ENCODE data around the gene GOT1.

GOT1 gene

GRCh38 chr10:99396471-99396870 is 34.0 kb downstream of the GOT1 start:
- no peak overlapping the region for H3K9ac ChIP-seq (ENCODE audit: low read length)
- H3K4me1 ChIP-seq (ENCODE audit: control insufficient read depth, insufficient read depth, low read length) = peaks cover 41% of the 10 kb centered on the region

GRCh38 chr10:99395750-99396445 is 34.5 kb downstream of the GOT1 start:
- peak overlapping the region; percentile 28; the same call in 1 of the 2 replicates for H3K27ac ChIP-seq (ENCODE audit: low read depth, low read length)
- peak overlapping the region; percentile 36 for H3K9ac ChIP-seq (ENCODE audit: low read length)
- H3K4me3 ChIP-seq (ENCODE audit: low read depth, low read length) = no peak overlapping the region; the same call in 1 of the 2 replicates
- H3K9me3 ChIP-seq (ENCODE audit: control insufficient read depth, insufficient read depth, low read depth, low read length) = no peaks in the 10 kb centered on the region
- H3K27me3 ChIP-seq (ENCODE audit: control insufficient read depth, insufficient read depth, low read length) = no peaks in the 10 kb centered on the region
- H3K36me3 ChIP-seq (ENCODE audit: control insufficient read depth, insufficient read depth, low read length) = peaks cover 39% of the 10 kb centered on the region
- peaks cover 47% of the 10 kb centered on the region for H3K4me1 ChIP-seq (ENCODE audit: control insufficient read depth, insufficient read depth, low read length)

More at GRCh38 chr10:99396471-99396870, 34.0 kb downstream of the GOT1 start:
- Histone ChIP-seq H3K27me3 (ENCODE audit: control insufficient read depth, insufficient read depth, low read length) (no peaks in the 10 kb centered on the region), H3K9me3 (ENCODE audit: control insufficient read depth, insufficient read depth, low read depth, low read length) (no peaks in the 10 kb centered on the region), H3K4me3 (ENCODE audit: low read depth, low read length) (no peak overlapping the region), H3K27ac (ENCODE audit: low read depth, low read length) (peak overlapping the region; percentile 22; the same call in 1 of the 2 replicates), H3K36me3 (ENCODE audit: control insufficient read depth, insufficient read depth, low read length) (peaks cover 45% of the 10 kb centered on the region)

DNA sequence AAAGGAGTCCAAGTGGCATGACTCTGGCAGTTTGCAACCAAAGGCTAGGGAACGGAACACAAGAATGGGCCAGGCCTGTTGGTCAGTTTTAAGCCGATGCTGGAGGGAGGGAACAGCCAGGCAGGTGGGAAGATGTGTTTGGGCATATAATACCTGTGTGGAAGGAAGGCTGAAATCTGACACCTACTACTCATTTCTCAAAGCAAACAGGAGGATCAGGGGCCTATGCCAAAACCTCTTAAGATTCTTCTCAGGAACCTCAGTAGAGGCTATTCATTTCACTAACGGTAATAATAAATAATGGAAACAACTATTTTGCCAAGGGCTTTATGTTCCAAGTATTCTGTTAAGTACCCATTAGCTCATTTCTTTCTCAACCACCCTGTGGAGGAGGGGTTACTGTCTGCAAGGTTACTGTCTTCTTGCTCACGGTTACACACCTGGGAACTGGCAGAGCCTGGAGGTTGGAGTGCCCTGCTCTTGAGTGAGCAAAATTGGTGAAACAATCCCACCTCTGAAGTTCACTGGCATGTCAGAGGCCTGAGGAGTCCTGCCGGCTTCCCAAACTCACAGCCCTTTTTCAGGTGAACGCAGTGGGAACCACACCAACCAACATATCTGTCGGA is 35.5 kb downstream of the GOT1 start:
- Histone ChIP-seq H3K9ac (ENCODE audit: low read length) (no peak overlapping the region), H3K9me3 (ENCODE audit: control insufficient read depth, insufficient read depth, low read depth, low read length) (no peaks in the 10 kb centered on the region), H3K36me3 (ENCODE audit: control insufficient read depth, insufficient read depth, low read length) (peaks cover 32% of the 10 kb centered on the region), H3K4me1 (ENCODE audit: control insufficient read depth, insufficient read depth, low read length) (peaks cover 47% of the 10 kb centered on the region), H3K27me3 (ENCODE audit: control insufficient read depth, insufficient read depth, low read length) (no peaks in the 10 kb centered on the region), H3K4me3 (ENCODE audit: low read depth, low read length) (no peak overlapping the region), H3K27ac (ENCODE audit: low read depth, low read length) (peak overlapping the region; percentile 28; the same call in 1 of the 2 replicates)

DNA sequence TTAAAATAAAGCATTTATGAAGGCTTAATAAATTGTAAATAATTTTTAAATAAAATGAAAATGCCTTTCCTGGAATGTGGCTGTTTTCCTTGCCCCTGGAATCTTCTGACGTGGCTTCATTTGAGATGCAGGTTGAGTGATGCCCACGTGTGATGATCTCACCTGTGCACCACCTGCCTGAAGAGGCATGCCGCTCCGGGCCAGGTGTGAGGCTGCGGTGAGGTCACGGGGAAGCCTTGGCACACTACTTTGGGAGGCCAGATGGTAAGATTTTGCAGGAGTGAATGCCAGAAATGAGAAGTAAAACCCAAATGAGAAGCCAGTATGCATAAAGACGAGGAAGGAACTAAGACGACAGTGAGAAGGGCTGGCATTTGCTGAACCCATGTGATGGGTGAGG is 36.2 kb downstream of the GOT1 start:
- H3K9ac ChIP-seq (ENCODE audit: low read length) = no peak overlapping the region
- no peak overlapping the region for H3K4me3 ChIP-seq (ENCODE audit: low read depth, low read length)
- H3K27ac ChIP-seq (ENCODE audit: low read depth, low read length) = no peak overlapping the region
- peaks cover 26% of the 10 kb centered on the region for H3K36me3 ChIP-seq (ENCODE audit: control insufficient read depth, insufficient read depth, low read length)
- peaks cover 47% of the 10 kb centered on the region for H3K4me1 ChIP-seq (ENCODE audit: control insufficient read depth, insufficient read depth, low read length)
- no peaks in the 10 kb centered on the region for H3K9me3 ChIP-seq (ENCODE audit: control insufficient read depth, insufficient read depth, low read depth, low read length)
- no peaks in the 10 kb centered on the region for H3K27me3 ChIP-seq (ENCODE audit: control insufficient read depth, insufficient read depth, low read length)

DNA sequence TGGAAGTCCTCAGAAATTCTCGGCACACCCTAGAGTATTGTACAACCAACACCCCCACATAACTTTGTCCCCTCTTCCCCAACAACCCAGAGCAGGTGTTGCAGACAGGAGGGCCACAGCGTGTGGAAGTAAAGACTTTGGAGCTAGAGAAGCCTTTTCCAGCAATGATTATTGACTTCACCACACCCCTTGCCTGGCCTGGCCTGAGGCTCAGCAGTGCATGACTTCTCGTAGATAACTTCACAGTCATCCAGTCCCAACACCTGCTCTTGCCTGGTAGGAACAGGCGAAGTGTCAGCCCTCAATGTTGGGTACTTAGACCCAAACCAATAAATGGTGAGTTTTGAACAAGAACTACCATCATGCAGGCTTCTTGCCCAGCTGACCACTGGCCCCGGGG is 36.7 kb downstream of the GOT1 start:
- Histone ChIP-seq H3K27me3 (ENCODE audit: control insufficient read depth, insufficient read depth, low read length) (no peaks in the 10 kb centered on the region), H3K27ac (ENCODE audit: low read depth, low read length) (no peak overlapping the region), H3K4me3 (ENCODE audit: low read depth, low read length) (no peak overlapping the region), H3K36me3 (ENCODE audit: control insufficient read depth, insufficient read depth, low read length) (peaks cover 20% of the 10 kb centered on the region), H3K4me1 (ENCODE audit: control insufficient read depth, insufficient read depth, low read length) (peaks cover 47% of the 10 kb centered on the region), H3K9me3 (ENCODE audit: control insufficient read depth, insufficient read depth, low read depth, low read length) (no peaks in the 10 kb centered on the region), H3K9ac (ENCODE audit: low read length) (no peak overlapping the region)

DNA sequence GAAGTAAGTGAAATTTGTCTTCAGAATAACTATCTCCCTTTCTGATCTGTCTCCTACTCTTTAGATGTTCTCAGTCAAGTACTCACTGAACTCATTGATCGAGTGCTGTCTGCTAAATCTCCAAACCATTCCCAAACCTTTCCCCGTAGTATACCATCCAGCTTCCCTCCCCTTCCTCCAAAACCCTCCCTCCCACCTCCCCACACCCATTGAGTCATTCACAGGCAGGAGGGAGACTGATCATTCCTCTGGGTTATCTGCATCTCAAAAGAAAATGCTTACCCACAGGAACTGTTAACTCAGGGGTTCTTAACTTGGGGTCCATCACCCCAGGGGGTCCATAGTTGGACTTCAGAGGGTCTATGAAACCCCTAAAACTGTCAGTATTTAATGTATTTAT is 37.4 kb downstream of the GOT1 start:
- Histone ChIP-seq H3K4me1 (ENCODE audit: control insufficient read depth, insufficient read depth, low read length) (peaks cover 47% of the 10 kb centered on the region), H3K36me3 (ENCODE audit: control insufficient read depth, insufficient read depth, low read length) (peaks cover 14% of the 10 kb centered on the region), H3K9me3 (ENCODE audit: control insufficient read depth, insufficient read depth, low read depth, low read length) (no peaks in the 10 kb centered on the region), H3K27ac (ENCODE audit: low read depth, low read length) (no peak overlapping the region), H3K9ac (ENCODE audit: low read length) (peak overlapping the region; percentile 32), H3K27me3 (ENCODE audit: control insufficient read depth, insufficient read depth, low read length) (no peaks in the 10 kb centered on the region), H3K4me3 (ENCODE audit: low read depth, low read length) (peak overlapping the region; percentile 47)

DNA sequence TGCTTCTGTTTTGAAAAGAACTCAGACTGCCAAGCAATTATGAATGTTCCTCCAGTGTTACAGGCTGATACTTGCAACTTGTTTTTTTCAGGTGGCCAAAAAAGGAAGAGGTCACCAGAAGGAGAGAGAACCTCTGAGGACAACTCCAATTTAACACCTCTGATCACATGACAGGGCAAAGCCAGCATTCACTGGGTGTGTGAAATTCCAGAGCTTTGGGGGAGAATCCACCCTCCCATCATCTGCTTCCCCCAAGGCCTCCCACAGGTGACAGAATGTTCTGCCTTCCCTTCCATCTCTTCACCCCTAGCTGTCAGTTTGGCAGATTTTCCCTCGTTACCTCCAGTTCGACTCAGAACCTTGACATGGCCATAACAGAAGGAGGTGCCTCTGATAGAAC is 39.1 kb downstream of the GOT1 start:
- Histone ChIP-seq H3K4me3 (ENCODE audit: low read depth, low read length) (no peak overlapping the region; the same call in 1 of the 2 replicates), H3K27ac (ENCODE audit: low read depth, low read length) (no peak overlapping the region; the same call in 1 of the 2 replicates), H3K27me3 (ENCODE audit: control insufficient read depth, insufficient read depth, low read length) (no peaks in the 10 kb centered on the region), H3K9me3 (ENCODE audit: control insufficient read depth, insufficient read depth, low read depth, low read length) (no peaks in the 10 kb centered on the region), H3K9ac (ENCODE audit: low read length) (no peak overlapping the region), H3K36me3 (ENCODE audit: control insufficient read depth, insufficient read depth, low read length) (no peaks in the 10 kb centered on the region), H3K4me1 (ENCODE audit: control insufficient read depth, insufficient read depth, low read length) (peaks cover 44% of the 10 kb centered on the region)

GRCh38 chr10:99389729-99390480 is 40.5 kb downstream of the GOT1 start:
- Histone ChIP-seq H3K9me3 (ENCODE audit: control insufficient read depth, insufficient read depth, low read depth, low read length) (no peaks in the 10 kb centered on the region), H3K27me3 (ENCODE audit: control insufficient read depth, insufficient read depth, low read length) (no peaks in the 10 kb centered on the region), H3K27ac (ENCODE audit: low read depth, low read length) (no peak overlapping the region), H3K4me3 (ENCODE audit: low read depth, low read length) (no peak overlapping the region), H3K36me3 (ENCODE audit: control insufficient read depth, insufficient read depth, low read length) (no peaks in the 10 kb centered on the region), H3K4me1 (ENCODE audit: control insufficient read depth, insufficient read depth, low read length) (peaks cover 30% of the 10 kb centered on the region), H3K9ac (ENCODE audit: low read length) (no peak overlapping the region)

DNA sequence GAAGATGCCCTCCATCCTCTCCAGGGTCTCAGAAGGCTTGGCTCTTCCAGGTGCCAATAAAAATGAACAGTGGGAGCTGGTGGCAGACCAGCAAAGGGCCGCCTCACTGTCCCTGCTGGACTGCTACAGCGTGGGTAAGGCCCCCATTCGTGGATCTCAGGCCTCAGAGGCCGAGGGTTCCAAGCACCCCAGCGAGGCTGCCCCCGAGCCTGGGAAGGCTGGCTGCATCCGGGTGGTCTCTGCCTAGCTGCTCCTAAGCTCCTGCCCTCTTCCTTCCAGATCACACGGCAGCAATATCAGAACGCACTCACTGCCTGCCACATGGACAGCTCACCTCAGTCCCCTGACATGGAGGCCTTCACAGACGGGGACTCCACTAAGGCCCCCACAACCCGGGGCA is 42.9 kb downstream of the GOT1 start:
- H3K36me3 ChIP-seq (ENCODE audit: control insufficient read depth, insufficient read depth, low read length) = no peaks in the 10 kb centered on the region
- no peaks in the 10 kb centered on the region for H3K27me3 ChIP-seq (ENCODE audit: control insufficient read depth, insufficient read depth, low read length)
- H3K9ac ChIP-seq (ENCODE audit: low read length) = no peak overlapping the region
- no peaks in the 10 kb centered on the region for H3K9me3 ChIP-seq (ENCODE audit: control insufficient read depth, insufficient read depth, low read depth, low read length)
- no peak overlapping the region for H3K27ac ChIP-seq (ENCODE audit: low read depth, low read length)
- peaks cover 14% of the 10 kb centered on the region; the same call in 1 of the 2 replicates for H3K4me1 ChIP-seq (ENCODE audit: control insufficient read depth, insufficient read depth, low read length)
- H3K4me3 ChIP-seq (ENCODE audit: low read depth, low read length) = no peak overlapping the region

GRCh38 chr10:99387071-99387470 is 43.4 kb downstream of the GOT1 start:
- no peak overlapping the region for H3K27ac ChIP-seq (ENCODE audit: low read depth, low read length)
- H3K27me3 ChIP-seq (ENCODE audit: control insufficient read depth, insufficient read depth, low read length) = no peaks in the 10 kb centered on the region
- no peak overlapping the region for H3K9ac ChIP-seq (ENCODE audit: low read length)
- no peaks in the 10 kb centered on the region for H3K9me3 ChIP-seq (ENCODE audit: control insufficient read depth, insufficient read depth, low read depth, low read length)
- no peak overlapping the region for H3K4me3 ChIP-seq (ENCODE audit: low read depth, low read length)
- no peaks in the 10 kb centered on the region for H3K36me3 ChIP-seq (ENCODE audit: control insufficient read depth, insufficient read depth, low read length)
- peaks cover 11% of the 10 kb centered on the region; the same call in 1 of the 2 replicates for H3K4me1 ChIP-seq (ENCODE audit: control insufficient read depth, insufficient read depth, low read length)

- Histone ChIP-seq H3K36me3 (ENCODE audit: control insufficient read depth, insufficient read depth, low read length) (no peaks in the 10 kb centered on the region), H3K4me1 (ENCODE audit: control insufficient read depth, insufficient read depth, low read length) (no peaks in the 10 kb centered on the region), H3K27me3 (ENCODE audit: control insufficient read depth, insufficient read depth, low read length) (no peaks in the 10 kb centered on the region), H3K9me3 (ENCODE audit: control insufficient read depth, insufficient read depth, low read depth, low read length) (no peaks in the 10 kb centered on the region), H3K4me3 (ENCODE audit: low read depth, low read length) (no peak overlapping the region), H3K9ac (ENCODE audit: low read length) (no peak overlapping the region), H3K27ac (ENCODE audit: low read depth, low read length) (no peak overlapping the region)
These were observed 48.2 kb downstream of the GOT1 start for GRCh38 chr10:99382176-99382575.

Measured in HUES6 (cell line).